CD14-positive monocyte (primary cell): ENCODE data around the gene DNAH10. TPM values are rescaled to one million over a fixed set of nuclear protein-coding genes. Genes with fewer than 3 reads are reported as not detected.
A peak's percentile ranks its signal among the peaks of the same experiment; 100 is the strongest.

Experiments used
- DNase-seq, 3 donors: peaks; one replicate each; pipeline ENCODE4 v3.0.0-alpha.2; 2011 to 2022
- H2AFZ ChIP-seq: 2 replicates; pipeline ENCODE4 v1.6.0; 2012; ENCODE audit warnings: mild to moderate bottlenecking, low read depth, low read length, inconsistent platforms; ENCODE audit not compliant: insufficient read depth, poor library complexity, severe bottlenecking
- H3K27ac ChIP-seq, 2 donors: 1 replicate in 1 of 2; 2 replicates in 1 of 2; pipeline ENCODE4 v1.5.1; 2012 to 2013; ENCODE audit warnings: low read length in 2 of 2, control low read depth in 1 of 2, inconsistent platforms in 1 of 2, low read depth in 1 of 2, mild to moderate bottlenecking in 1 of 2
- H3K27me3 ChIP-seq, 2 donors: one replicate each; pipeline versions ENCODE4 v1.6.0 to v1.6.1; 2011 to 2013; ENCODE audit warnings: low read length in 2 of 2; ENCODE audit not compliant: control insufficient read depth in 2 of 2, insufficient read depth in 2 of 2
- H3K36me3 ChIP-seq, 2 donors: replicated peaks in 1 of 2; 1 replicate in 1 of 2; 2 replicates in 1 of 2; pipeline versions ENCODE4 v1.5.1 to v1.6.1; 2012 to 2013; ENCODE audit warnings: low read length in 2 of 2, control low read depth in 1 of 2, inconsistent platforms in 1 of 2, mild to moderate bottlenecking in 1 of 2; ENCODE audit not compliant: insufficient read depth in 2 of 2, control insufficient read depth in 1 of 2
- H3K4me1 ChIP-seq, 2 donors: 1 replicate in 1 of 2; 2 replicates in 1 of 2; pipeline versions ENCODE4 v1.5.1 to v1.6.1; 2012 to 2013; ENCODE audit warnings: low read length in 2 of 2, control low read depth in 1 of 2, inconsistent platforms in 1 of 2, mild to moderate bottlenecking in 1 of 2, moderate library complexity in 1 of 2; ENCODE audit not compliant: insufficient read depth in 2 of 2, control insufficient read depth in 1 of 2
- H3K4me2 ChIP-seq: replicated peaks from 2 replicates; pipeline ENCODE3; 2012; ENCODE audit warnings: low read length, moderate library complexity, mild to moderate bottlenecking; ENCODE audit not compliant: poor library complexity, severe bottlenecking; ENCODE audit errors: extremely low read depth
- H3K4me3 ChIP-seq, 3 experiments: fragments of 200-600 bp in 1 of 3; sonication (generic) in 1 of 3; replicated peaks in 1 of 3; 1 replicate in 2 of 3; 2 replicates in 1 of 3; pipeline ENCODE4 v1.5.1; 2011 to 2013; ENCODE audit warnings: low read length in 3 of 3, mild to moderate bottlenecking in 3 of 3, control low read depth in 2 of 3, low read depth in 2 of 3, inconsistent platforms in 1 of 3, moderate library complexity in 1 of 3
- H3K79me2 ChIP-seq: 2 replicates; pipeline ENCODE4 v1.6.0; 2012; ENCODE audit warnings: mild to moderate bottlenecking, control low read depth, inconsistent platforms, low read length, moderate library complexity; ENCODE audit not compliant: insufficient read depth
- H3K9ac ChIP-seq: 2 replicates; pipeline ENCODE4 v1.6.0; 2017; ENCODE audit warnings: low read length, mild to moderate bottlenecking; ENCODE audit not compliant: insufficient read depth, poor library complexity, severe bottlenecking
- H3K9me3 ChIP-seq, 2 donors: replicated peaks in 1 of 2; 1 replicate in 1 of 2; 2 replicates in 1 of 2; pipeline versions ENCODE4 v1.5.1 to v1.6.1; 2012 to 2013; ENCODE audit warnings: low read length in 2 of 2, control low read depth in 1 of 2; ENCODE audit not compliant: control insufficient read depth in 1 of 2, insufficient read depth in 1 of 2
- H4K20me1 ChIP-seq: 2 replicates; pipeline ENCODE4 v1.6.0; 2012; ENCODE audit warnings: mild to moderate bottlenecking, low read length, control low read depth, moderate library complexity; ENCODE audit not compliant: insufficient read depth
- H3K27ac Mint-ChIP-seq, 7 donors: one replicate each; pipeline ENCODE4 v1.8.0; 2020; ENCODE audit warnings: mild to moderate bottlenecking in 7 of 7, mixed read lengths in 7 of 7, moderate library complexity in 6 of 7, inconsistent platforms in 2 of 7
- H3K27me3 Mint-ChIP-seq, 3 donors: one replicate each; pipeline ENCODE4 v1.8.0; 2021 to 2022; ENCODE audit warnings: low read depth in 3 of 3, mild to moderate bottlenecking in 3 of 3, mixed read lengths in 3 of 3, moderate library complexity in 3 of 3, inconsistent platforms in 1 of 3
- H3K36me3 Mint-ChIP-seq, 2 donors: one replicate each; pipeline ENCODE4 v1.8.0; 2020; ENCODE audit warnings: mixed read lengths in 2 of 2, inconsistent platforms in 1 of 2, mild to moderate bottlenecking in 1 of 2
- H3K4me1 Mint-ChIP-seq: one replicate; pipeline ENCODE4 v1.8.0; 2020; ENCODE audit warnings: mild to moderate bottlenecking, mixed read lengths
- H3K4me3 Mint-ChIP-seq, 2 donors: one replicate each; pipeline ENCODE4 v1.8.0; 2020; ENCODE audit warnings: mild to moderate bottlenecking in 2 of 2, mixed read lengths in 2 of 2, moderate library complexity in 1 of 2
- H3K9me3 Mint-ChIP-seq, 7 donors: one replicate each; pipeline ENCODE4 v1.8.0; 2020 to 2022; ENCODE audit warnings: mixed read lengths in 7 of 7, mild to moderate bottlenecking in 6 of 7, moderate library complexity in 6 of 7, inconsistent platforms in 2 of 7
- WGBS: methylation state at CpG from one replicate; pipeline ENCODE4 v1.1.5; 2013; ENCODE audit warnings: missing lambda C conversion rate; ENCODE audit not compliant: insufficient coverage; 5-methylcytosine and 5-hydroxymethylcytosine counted together
- intact Hi-C, 2 donors: fragments of 100-400 bp; cut with micrococcal nuclease; formaldehyde crosslinking; loops; one replicate each; pipeline versions ENCODE4 v1.15.0 to v1.15.1; 2023
- polyA plus RNA-seq, 3 donors: library from polyadenylated mRNA; depleted of rRNA in 1 of 3; unstranded in 2 of 3; stranded (reverse) in 1 of 3; fragments of 300-500 nt in 2 of 3; fragments of >200 nt in 1 of 3; fragmentation: Illumina TruSeq in 2 of 3; gene quantifications; 1 replicate in 2 of 3; 2 replicates in 1 of 3; pipeline ENCODE4 v1.2.3, GENCODE V29; 2012 to 2021
- TF ChIP-seq, protein P1 (sequence below): fragments of 200-600 bp; IDR thresholded peaks from one replicate; pipeline ENCODE4 v1.8.0; 2022; ENCODE audit warnings: antibody characterized with exemption, mild to moderate bottlenecking

DNAH10 gene
- polyA plus RNA-seq, 3 donors: not detected

DNA sequence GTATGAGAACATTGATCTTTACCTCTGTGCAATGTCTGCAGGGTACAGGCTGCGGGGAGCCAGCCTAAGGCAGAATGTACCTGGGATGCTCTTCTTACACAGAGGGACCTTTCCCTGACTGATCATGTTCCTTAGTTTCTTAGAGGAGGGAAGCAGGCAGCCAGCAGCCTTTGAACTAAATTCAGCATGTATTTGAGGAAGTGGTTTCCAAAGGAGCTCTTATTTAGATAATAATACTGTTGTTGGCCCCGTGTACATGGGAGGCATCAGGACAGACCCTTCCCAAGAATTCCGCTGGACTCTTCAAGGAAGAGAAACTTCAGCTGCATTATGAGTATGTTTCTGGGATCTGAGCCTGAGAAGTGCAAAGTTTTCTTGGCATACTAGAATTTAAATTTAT is 111.7 kb downstream of the DNAH10 start:
- H2AFZ ChIP-seq: no peak overlapping the region
- Mint-ChIP-seq H3K27me3 (peaks cover 0 to 6% (median 3%) of the 10 kb centered on the region in 3 donors), H3K36me3 (no peaks in the 10 kb centered on the region), H3K9me3 (peaks cover 0 to 5% (median 0%) of the 10 kb centered on the region in 7 donors), H3K4me3 (no peak overlapping the region), H3K4me1 (peaks cover 10% of the 10 kb centered on the region), H3K27ac (no peak overlapping the region)
- no peaks in the 10 kb centered on the region for H3K27me3 ChIP-seq
- TF ChIP-seq, protein P1, sequence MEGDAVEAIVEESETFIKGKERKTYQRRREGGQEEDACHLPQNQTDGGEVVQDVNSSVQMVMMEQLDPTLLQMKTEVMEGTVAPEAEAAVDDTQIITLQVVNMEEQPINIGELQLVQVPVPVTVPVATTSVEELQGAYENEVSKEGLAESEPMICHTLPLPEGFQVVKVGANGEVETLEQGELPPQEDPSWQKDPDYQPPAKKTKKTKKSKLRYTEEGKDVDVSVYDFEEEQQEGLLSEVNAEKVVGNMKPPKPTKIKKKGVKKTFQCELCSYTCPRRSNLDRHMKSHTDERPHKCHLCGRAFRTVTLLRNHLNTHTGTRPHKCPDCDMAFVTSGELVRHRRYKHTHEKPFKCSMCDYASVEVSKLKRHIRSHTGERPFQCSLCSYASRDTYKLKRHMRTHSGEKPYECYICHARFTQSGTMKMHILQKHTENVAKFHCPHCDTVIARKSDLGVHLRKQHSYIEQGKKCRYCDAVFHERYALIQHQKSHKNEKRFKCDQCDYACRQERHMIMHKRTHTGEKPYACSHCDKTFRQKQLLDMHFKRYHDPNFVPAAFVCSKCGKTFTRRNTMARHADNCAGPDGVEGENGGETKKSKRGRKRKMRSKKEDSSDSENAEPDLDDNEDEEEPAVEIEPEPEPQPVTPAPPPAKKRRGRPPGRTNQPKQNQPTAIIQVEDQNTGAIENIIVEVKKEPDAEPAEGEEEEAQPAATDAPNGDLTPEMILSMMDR: no peak
- H3K27ac ChIP-seq: no peak overlapping the region
- no peaks in the 10 kb centered on the region for H3K36me3 ChIP-seq
- no peaks in the 10 kb centered on the region for H4K20me1 ChIP-seq
- H3K9ac ChIP-seq: no peak overlapping the region
- H3K4me1 ChIP-seq: no peaks in the 10 kb centered on the region
- no peak overlapping the region for H3K4me2 ChIP-seq
- DNase-seq: no peak
- intact Hi-C loops: no loop called here
- H3K79me2 ChIP-seq: no peaks in the 10 kb centered on the region
- no peak overlapping the region for H3K4me3 ChIP-seq
- H3K9me3 ChIP-seq: no peaks in the 10 kb centered on the region
- WGBS: 20% methylated on average over 1 of the region's 3 CpGs

DNA sequence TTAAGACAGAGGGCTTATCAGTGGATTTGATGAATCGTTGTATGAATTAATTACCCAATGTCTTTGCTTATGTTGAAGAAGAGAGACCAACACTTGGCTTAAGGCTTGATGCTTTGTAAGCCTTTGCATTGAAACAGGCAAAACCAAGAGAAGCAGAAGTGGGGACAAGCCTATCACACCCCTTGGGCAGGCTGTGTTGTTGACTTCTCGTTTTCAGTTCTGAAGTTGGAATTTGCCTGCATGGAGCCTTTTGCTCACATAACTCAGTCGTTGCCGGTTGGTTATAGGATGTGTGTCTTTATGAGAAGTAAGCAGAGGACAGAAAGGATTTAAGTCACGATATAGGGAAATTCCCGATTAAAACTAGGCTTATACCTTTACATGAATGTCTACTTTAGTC is 115.9 kb downstream of the DNAH10 start:
- H3K27me3 ChIP-seq: no peaks in the 10 kb centered on the region
- H3K4me1 ChIP-seq: no peaks in the 10 kb centered on the region
- TF ChIP-seq, protein P1: no peak
- intact Hi-C loops: no loop called here
- no peak overlapping the region for H3K4me2 ChIP-seq
- H3K4me3 ChIP-seq: no peak overlapping the region
- H3K27ac Mint-ChIP-seq: no peak overlapping the region
- no peaks in the 10 kb centered on the region for H3K36me3 Mint-ChIP-seq
- 30% methylated on average over 3 of the region's 6 CpGs for WGBS
- no peaks in the 10 kb centered on the region for H3K9me3 Mint-ChIP-seq
- no peak overlapping the region for H2AFZ ChIP-seq
- H3K27ac ChIP-seq: no peak overlapping the region
- H3K36me3 ChIP-seq: no peaks in the 10 kb centered on the region
- no peaks in the 10 kb centered on the region for H3K27me3 Mint-ChIP-seq
- H3K79me2 ChIP-seq: no peaks in the 10 kb centered on the region
- H3K9me3 ChIP-seq: no peaks in the 10 kb centered on the region
- H3K4me1 Mint-ChIP-seq: peaks cover 10% of the 10 kb centered on the region
- no peaks in the 10 kb centered on the region for H4K20me1 ChIP-seq
- DNase-seq: peak in 1 of 3 donors; percentile 10
- no peak overlapping the region for H3K4me3 Mint-ChIP-seq
- H3K9ac ChIP-seq: no peak overlapping the region
